ENCODE results near the gene RBM8A.

The RBM8A gene

GRCh38 chr1:145892486-145893087 is 34.7 kb downstream of the RBM8A start:
- CTCF ChIA-PET = interaction anchor here (0.6 to 4.7 kb wide), 24 partner anchors 8 to 144 kb away, joined by 3 to 53 read pairs (median 5); partner anchors contain the start of genes HJV, ITGA10, NUDT17 and PIAS3
- no peaks in the 10 kb centered on the region for H3K9me3 ChIP-seq (ENCODE audit: control extremely low read depth in 1 of 5, control insufficient read depth in 4 of 5, insufficient read depth in 2 of 5, low read depth in 1 of 5, low read length in 4 of 5)
- POLR2A ChIA-PET = interaction anchor here (0.7 to 1.7 kb wide), 3 partner anchors 22 to 52 kb away, joined by 3 to 5 read pairs (median 3); partner anchors contain the start of gene PEX11B
- WGBS (ENCODE audit: insufficient coverage) = 78% methylated on average over 3 of the region's 3 CpGs
- no peak overlapping the region for H3K27ac ChIP-seq (ENCODE audit: insufficient read depth in 1 of 2, low read depth in 1 of 2, low read length in 2 of 2, poor library complexity in 1 of 2, severe bottlenecking in 2 of 2)
- H3K27me3 ChIP-seq (replicated peaks in 2 of 5; ENCODE audit: control insufficient read depth in 4 of 5, insufficient read depth in 5 of 5, low read length in 4 of 5) = no peaks in the 10 kb centered on the region
- no peak overlapping the region for H3K4me3 ChIP-seq (ENCODE audit: control insufficient read depth in 1 of 7, extremely low read depth in 1 of 7, insufficient read depth in 4 of 7, low read depth in 2 of 7, low read length in 6 of 7)
- H3K4me1 ChIP-seq (ENCODE audit: control extremely low read depth in 1 of 4, control insufficient read depth in 4 of 4, insufficient read depth in 4 of 4, low read length in 3 of 4) = peaks cover 0 to 15% (median 9%) of the 10 kb centered on the region in 4 experiments
- DNase-seq = peak; percentile 31 to 49 (median 48)
- no peaks in the 10 kb centered on the region for H3K36me3 ChIP-seq (ENCODE audit: control insufficient read depth in 4 of 4, insufficient read depth in 4 of 4, low read length in 3 of 4)

DNA sequence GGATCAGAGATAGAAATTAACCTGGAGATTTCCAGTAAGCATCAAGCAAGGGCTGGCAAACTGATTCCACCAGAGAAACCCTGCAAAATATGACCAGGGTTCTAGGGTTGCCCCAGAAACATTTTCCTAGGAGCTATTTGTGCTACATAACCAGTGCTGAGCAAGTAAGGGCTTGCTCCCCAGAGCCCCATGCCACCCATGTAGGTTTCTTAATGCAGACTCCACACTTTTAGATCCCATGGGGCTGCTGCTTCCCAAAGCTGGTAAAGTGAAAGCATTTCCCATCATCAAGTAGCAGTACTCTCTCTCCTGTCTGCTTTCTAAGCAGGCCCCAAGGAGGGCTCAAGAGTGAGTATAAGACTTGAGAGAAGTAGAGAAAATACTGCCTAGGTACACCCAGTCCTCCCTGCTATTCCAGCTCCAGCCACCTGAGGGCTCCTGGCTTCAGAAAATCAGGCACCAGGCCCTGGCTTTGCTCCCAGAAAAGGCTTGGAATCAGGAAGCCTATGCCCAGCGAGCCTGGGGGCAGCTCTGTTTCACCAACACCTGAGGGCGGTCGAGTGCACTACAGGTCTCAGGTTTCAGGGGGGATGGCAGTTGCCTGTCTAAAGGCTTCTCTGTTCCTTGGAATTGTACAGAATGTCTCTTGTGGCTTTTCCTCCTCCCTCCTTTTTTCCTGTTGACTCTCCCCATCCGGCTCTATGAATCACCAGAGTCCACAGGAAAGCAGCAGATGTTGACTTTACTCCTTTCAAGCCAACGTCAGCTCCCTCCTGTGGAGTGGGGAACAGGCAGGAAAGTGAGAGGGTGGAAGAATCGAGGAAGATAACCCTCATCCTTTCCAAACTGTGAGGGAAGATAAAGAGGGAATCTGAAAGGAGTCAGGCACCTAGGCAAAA is 35.4 kb downstream of the RBM8A start:
- H3K4me3 ChIP-seq (ENCODE audit: control insufficient read depth in 1 of 7, extremely low read depth in 1 of 7, insufficient read depth in 4 of 7, low read depth in 2 of 7, low read length in 6 of 7) = peak overlapping the region in 1 of 7 experiments; percentile 3

GRCh38 chr1:145891143-145891542 is 36.1 kb downstream of the RBM8A start:
- Histone ChIP-seq H3K27me3 (replicated peaks in 2 of 5; ENCODE audit: control insufficient read depth in 4 of 5, insufficient read depth in 5 of 5, low read length in 4 of 5) (no peaks in the 10 kb centered on the region), H3K36me3 (ENCODE audit: control insufficient read depth in 4 of 4, insufficient read depth in 4 of 4, low read length in 3 of 4) (no peaks in the 10 kb centered on the region), H3K4me3 (ENCODE audit: control insufficient read depth in 1 of 7, extremely low read depth in 1 of 7, insufficient read depth in 4 of 7, low read depth in 2 of 7, low read length in 6 of 7) (no peak overlapping the region), H3K9me3 (ENCODE audit: control extremely low read depth in 1 of 5, control insufficient read depth in 4 of 5, insufficient read depth in 2 of 5, low read depth in 1 of 5, low read length in 4 of 5) (no peaks in the 10 kb centered on the region), H3K4me1 (ENCODE audit: control extremely low read depth in 1 of 4, control insufficient read depth in 4 of 4, insufficient read depth in 4 of 4, low read length in 3 of 4) (peaks cover 0 to 18% (median 13%) of the 10 kb centered on the region in 4 experiments), H3K27ac (ENCODE audit: insufficient read depth in 1 of 2, low read depth in 1 of 2, low read length in 2 of 2, poor library complexity in 1 of 2, severe bottlenecking in 2 of 2) (no peak overlapping the region)
- POLR2A ChIA-PET = no interaction called here
- DNase-seq = no peak
- CTCF ChIA-PET = interaction anchor here (0.7 to 4.7 kb wide), 16 partner anchors 8 to 130 kb away, joined by 3 to 53 read pairs (median 11); partner anchors contain the start of genes ANKRD34A, HJV, ITGA10 and NUDT17
- WGBS (ENCODE audit: insufficient coverage) = no CpG with 5 or more reads among the region's 1 CpG

More for the DNA sequence above, 35.4 kb downstream of the RBM8A start:
- Histone ChIP-seq H3K4me1 (ENCODE audit: control extremely low read depth in 1 of 4, control insufficient read depth in 4 of 4, insufficient read depth in 4 of 4, low read length in 3 of 4) (peaks cover 0 to 15% (median 9%) of the 10 kb centered on the region in 4 experiments), H3K27ac (ENCODE audit: insufficient read depth in 1 of 2, low read depth in 1 of 2, low read length in 2 of 2, poor library complexity in 1 of 2, severe bottlenecking in 2 of 2) (peak overlapping the region in 1 of 2 experiments; percentile 10), H3K9me3 (ENCODE audit: control extremely low read depth in 1 of 5, control insufficient read depth in 4 of 5, insufficient read depth in 2 of 5, low read depth in 1 of 5, low read length in 4 of 5) (no peaks in the 10 kb centered on the region), H3K36me3 (ENCODE audit: control insufficient read depth in 4 of 4, insufficient read depth in 4 of 4, low read length in 3 of 4) (no peaks in the 10 kb centered on the region), H3K27me3 (replicated peaks in 2 of 5; ENCODE audit: control insufficient read depth in 4 of 5, insufficient read depth in 5 of 5, low read length in 4 of 5) (no peaks in the 10 kb centered on the region)
- ChIA-PET CTCF (interaction anchor here (0.5 to 4.7 kb wide), 25 partner anchors 9 to 152 kb away, joined by 3 to 53 read pairs (median 4); partner anchors contain the start of genes ANKRD34A, HJV, ITGA10 and NUDT17), POLR2A (interaction anchor here (0.6 to 1.7 kb wide), 3 partner anchors 22 to 33 kb away, joined by 3 read pairs; partner anchors contain the start of genes PEX11B and PIAS3)
- WGBS (ENCODE audit: insufficient coverage) = 0% methylated on average over 4 of the region's 6 CpGs
- DNase-seq = peak; percentile 78 to 80 (median 80)

GRCh38 chr1:145889722-145890121 is 37.6 kb downstream of the RBM8A start:
- Histone ChIP-seq H3K27me3 (replicated peaks in 2 of 5; ENCODE audit: control insufficient read depth in 4 of 5, insufficient read depth in 5 of 5, low read length in 4 of 5) (peaks cover 0 to 8% (median 2%) of the 10 kb centered on the region in 5 experiments), H3K4me3 (ENCODE audit: control insufficient read depth in 1 of 7, extremely low read depth in 1 of 7, insufficient read depth in 4 of 7, low read depth in 2 of 7, low read length in 6 of 7) (no peak overlapping the region), H3K4me1 (ENCODE audit: control extremely low read depth in 1 of 4, control insufficient read depth in 4 of 4, insufficient read depth in 4 of 4, low read length in 3 of 4) (peaks cover 0 to 26% (median 18%) of the 10 kb centered on the region in 4 experiments), H3K9me3 (ENCODE audit: control extremely low read depth in 1 of 5, control insufficient read depth in 4 of 5, insufficient read depth in 2 of 5, low read depth in 1 of 5, low read length in 4 of 5) (no peaks in the 10 kb centered on the region), H3K36me3 (ENCODE audit: control insufficient read depth in 4 of 4, insufficient read depth in 4 of 4, low read length in 3 of 4) (no peaks in the 10 kb centered on the region), H3K27ac (ENCODE audit: insufficient read depth in 1 of 2, low read depth in 1 of 2, low read length in 2 of 2, poor library complexity in 1 of 2, severe bottlenecking in 2 of 2) (no peak overlapping the region)
- 96% methylated on average over 3 of the region's 3 CpGs for WGBS (ENCODE audit: insufficient coverage)
- POLR2A ChIA-PET = no interaction called here
- no peak for DNase-seq
- CTCF ChIA-PET = interaction anchor here (0.6 to 4.7 kb wide), 6 partner anchors 17 to 142 kb away, joined by 3 to 41 read pairs (median 8); partner anchors contain the start of genes NUDT17 and PIAS3

DNA sequence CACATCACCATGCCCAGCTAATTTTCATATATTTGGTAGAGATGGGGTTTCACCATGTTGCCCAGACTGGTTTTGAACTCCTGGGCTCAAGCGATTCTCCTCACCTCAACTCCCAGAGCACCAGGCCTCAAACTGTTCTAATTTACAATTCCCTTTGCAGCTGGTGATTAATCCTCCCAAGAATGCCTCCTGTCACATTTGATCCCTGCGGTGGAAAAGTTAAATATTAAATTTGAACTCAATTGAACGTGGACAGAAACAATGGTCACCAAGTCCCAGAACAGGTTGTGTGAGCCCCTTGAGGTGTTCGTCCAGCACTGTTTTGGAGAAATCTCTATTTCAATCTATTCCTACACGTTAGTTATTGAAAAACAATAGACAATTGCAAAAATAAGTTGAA is 39.7 kb downstream of the RBM8A start:
- Histone ChIP-seq H3K4me3 (ENCODE audit: control insufficient read depth in 1 of 7, extremely low read depth in 1 of 7, insufficient read depth in 4 of 7, low read depth in 2 of 7, low read length in 6 of 7) (no peak overlapping the region), H3K9me3 (ENCODE audit: control extremely low read depth in 1 of 5, control insufficient read depth in 4 of 5, insufficient read depth in 2 of 5, low read depth in 1 of 5, low read length in 4 of 5) (no peaks in the 10 kb centered on the region), H3K27me3 (replicated peaks in 2 of 5; ENCODE audit: control insufficient read depth in 4 of 5, insufficient read depth in 5 of 5, low read length in 4 of 5) (peaks cover 0 to 12% (median 2%) of the 10 kb centered on the region in 5 experiments), H3K27ac (ENCODE audit: insufficient read depth in 1 of 2, low read depth in 1 of 2, low read length in 2 of 2, poor library complexity in 1 of 2, severe bottlenecking in 2 of 2) (no peak overlapping the region), H3K4me1 (ENCODE audit: control extremely low read depth in 1 of 4, control insufficient read depth in 4 of 4, insufficient read depth in 4 of 4, low read length in 3 of 4) (peaks cover 0 to 24% (median 17%) of the 10 kb centered on the region in 4 experiments), H3K36me3 (ENCODE audit: control insufficient read depth in 4 of 4, insufficient read depth in 4 of 4, low read length in 3 of 4) (no peaks in the 10 kb centered on the region)
- DNase-seq = no peak
- ChIA-PET CTCF (interaction anchor here (1.0 kb wide), 1 partner anchor 23 kb away, joined by 4 read pairs; no protein-coding TSS in a partner anchor), POLR2A (no interaction called here)
- WGBS (ENCODE audit: insufficient coverage) = 100% methylated on average over 3 of the region's 5 CpGs

GRCh38 chr1:145886816-145887215 is 40.5 kb downstream of the RBM8A start:
- Histone ChIP-seq H3K4me1 (ENCODE audit: control extremely low read depth in 1 of 4, control insufficient read depth in 4 of 4, insufficient read depth in 4 of 4, low read length in 3 of 4) (peaks cover 0 to 16% (median 11%) of the 10 kb centered on the region in 4 experiments), H3K36me3 (ENCODE audit: control insufficient read depth in 4 of 4, insufficient read depth in 4 of 4, low read length in 3 of 4) (no peaks in the 10 kb centered on the region), H3K9me3 (ENCODE audit: control extremely low read depth in 1 of 5, control insufficient read depth in 4 of 5, insufficient read depth in 2 of 5, low read depth in 1 of 5, low read length in 4 of 5) (no peaks in the 10 kb centered on the region), H3K27me3 (replicated peaks in 2 of 5; ENCODE audit: control insufficient read depth in 4 of 5, insufficient read depth in 5 of 5, low read length in 4 of 5) (peaks cover 0 to 12% (median 2%) of the 10 kb centered on the region in 5 experiments), H3K27ac (ENCODE audit: insufficient read depth in 1 of 2, low read depth in 1 of 2, low read length in 2 of 2, poor library complexity in 1 of 2, severe bottlenecking in 2 of 2) (no peak overlapping the region), H3K4me3 (ENCODE audit: control insufficient read depth in 1 of 7, extremely low read depth in 1 of 7, insufficient read depth in 4 of 7, low read depth in 2 of 7, low read length in 6 of 7) (no peak overlapping the region)
- no peak for DNase-seq
- CTCF ChIA-PET = interaction anchor here (1.3 to 1.9 kb wide), 2 partner anchors 18 to 28 kb away, joined by 3 to 6 read pairs; partner anchors contain the start of gene PIAS3
- 45% methylated on average over 1 of the region's 8 CpGs for WGBS (ENCODE audit: insufficient coverage)
- POLR2A ChIA-PET = interaction anchor here (0.5 kb wide), 1 partner anchor 54 kb away, joined by 5 read pairs; no protein-coding TSS in a partner anchor

Data from common myeloid progenitor, CD34-positive (primary cell).